HEK293 (cell line): ENCODE data around the gene SURF1.

Experiments
- BCL11A ChIP-seq: fragments of 450-650 bp; formaldehyde crosslinking; IDR thresholded peaks from 2 replicates; pipeline ENCODE4 v1.5.1; 2016; ENCODE audit warnings: low read depth, missing biosample characterization, missing genetic modification characterization
- GLIS1 ChIP-seq: fragments of 450-650 bp; formaldehyde crosslinking; IDR thresholded peaks from 2 replicates; pipeline ENCODE4 v1.5.1; 2016; ENCODE audit warnings: missing biosample characterization, missing genetic modification characterization
- TCF7L2 ChIP-seq: IDR thresholded peaks from 2 replicates; pipeline ENCODE4 v1.6.1; 2011; ENCODE audit warnings: low read depth, mild to moderate bottlenecking, inconsistent platforms, low read length, moderate library complexity, borderline replicate concordance
- WT1 ChIP-seq: fragments of 450-650 bp; formaldehyde crosslinking; IDR thresholded peaks from 2 replicates; pipeline ENCODE4 v1.5.1; 2016; ENCODE audit warnings: missing biosample characterization, missing genetic modification characterization
- ZBTB20 ChIP-seq: fragments of 450-650 bp; formaldehyde crosslinking; IDR thresholded peaks from 2 replicates; pipeline ENCODE4 v1.5.1; 2016; ENCODE audit warnings: missing biosample characterization, missing genetic modification characterization
- ZBTB8A ChIP-seq: fragments of 450-650 bp; formaldehyde crosslinking; IDR thresholded peaks from 2 replicates; pipeline ENCODE4 v1.5.1; 2016; ENCODE audit warnings: missing biosample characterization, missing genetic modification characterization
- ZFP37 ChIP-seq: fragments of 450-650 bp; formaldehyde crosslinking; IDR thresholded peaks from 2 replicates; pipeline ENCODE4 v1.5.1; 2016; ENCODE audit warnings: missing biosample characterization, missing genetic modification characterization
- ZNF157 ChIP-seq: fragments of 450-650 bp; formaldehyde crosslinking; IDR thresholded peaks from 2 replicates; pipeline ENCODE4 v1.5.1; 2016; ENCODE audit warnings: missing biosample characterization, missing genetic modification characterization
- ZNF202 ChIP-seq: fragments of 450-650 bp; formaldehyde crosslinking; IDR thresholded peaks from 2 replicates; pipeline ENCODE4 v1.5.1; 2016; ENCODE audit warnings: missing biosample characterization, missing genetic modification characterization, borderline replicate concordance
- ZNF23 ChIP-seq: fragments of 450-650 bp; formaldehyde crosslinking; IDR thresholded peaks from 2 replicates; pipeline ENCODE4 v1.5.1; 2016; ENCODE audit warnings: missing biosample characterization, missing genetic modification characterization, borderline replicate concordance
- ZNF274 ChIP-seq, 2 experiments: fragments of 200-500 bp in 1 of 2; fragments of 450-650 bp in 1 of 2; sonication (Bioruptor generic) in 1 of 2; formaldehyde crosslinking in 1 of 2; IDR thresholded peaks; 2 replicates each; pipeline versions ENCODE4 v1.5.1 to v1.6.1; 2014 to 2016; ENCODE audit warnings: borderline replicate concordance in 1 of 2, inconsistent platforms in 1 of 2, low read length in 1 of 2, missing biosample characterization in 1 of 2, missing genetic modification characterization in 1 of 2
- ZNF394 ChIP-seq: fragments of 450-650 bp; formaldehyde crosslinking; IDR thresholded peaks from 2 replicates; pipeline ENCODE4 v1.5.1; 2016; ENCODE audit warnings: missing biosample characterization, missing genetic modification characterization, mild to moderate bottlenecking, moderate library complexity, borderline replicate concordance
- ZNF501 ChIP-seq: fragments of 450-650 bp; formaldehyde crosslinking; IDR thresholded peaks from 2 replicates; pipeline ENCODE4 v1.5.1; 2016; ENCODE audit warnings: missing biosample characterization, missing genetic modification characterization
- ZNF548 ChIP-seq: fragments of 450-650 bp; formaldehyde crosslinking; IDR thresholded peaks from 2 replicates; pipeline ENCODE4 v1.5.1; 2016; ENCODE audit warnings: missing biosample characterization, missing genetic modification characterization
- ZNF610 ChIP-seq: fragments of 450-650 bp; formaldehyde crosslinking; IDR thresholded peaks from 2 replicates; pipeline ENCODE4 v1.5.1; 2016; ENCODE audit warnings: missing biosample characterization, missing genetic modification characterization, borderline replicate concordance
- ZNF629 ChIP-seq: fragments of 450-650 bp; formaldehyde crosslinking; IDR thresholded peaks from 2 replicates; pipeline ENCODE4 v1.5.1; 2017; ENCODE audit warnings: missing biosample characterization, missing genetic modification characterization
- ZNF654 ChIP-seq: fragments of 450-650 bp; formaldehyde crosslinking; IDR thresholded peaks from 2 replicates; pipeline ENCODE4 v1.5.1; 2016; ENCODE audit warnings: low read depth, missing biosample characterization, missing genetic modification characterization
- ZNF768 ChIP-seq: fragments of 450-650 bp; formaldehyde crosslinking; IDR thresholded peaks from 2 replicates; pipeline ENCODE4 v1.5.1; 2018; ENCODE audit warnings: missing biosample characterization, mild to moderate bottlenecking, missing genetic modification characterization
- ZNF792 ChIP-seq: fragments of 450-650 bp; formaldehyde crosslinking; IDR thresholded peaks from 2 replicates; pipeline ENCODE4 v1.5.1; 2016; ENCODE audit warnings: missing biosample characterization, missing genetic modification characterization
- ZSCAN30 ChIP-seq: fragments of 450-650 bp; IDR thresholded peaks from 2 replicates; pipeline ENCODE4 v1.5.1; 2018; ENCODE audit warnings: missing biosample characterization, mild to moderate bottlenecking, missing genetic modification characterization, moderate library complexity
- TF ChIP-seq, protein P1 (sequence below): fragments of 450-650 bp; formaldehyde crosslinking; conservative IDR thresholded peaks from 2 replicates; pipeline ENCODE4 v1.5.1; 2016; ENCODE audit warnings: low read depth, missing biosample characterization, missing genetic modification characterization
- TF ChIP-seq, protein P2 (sequence below): fragments of 450-650 bp; formaldehyde crosslinking; IDR thresholded peaks from 2 replicates; pipeline ENCODE4 v1.5.1; 2016; ENCODE audit warnings: missing biosample characterization, missing genetic modification characterization
- TF ChIP-seq, protein P3 (sequence below): fragments of 450-650 bp; formaldehyde crosslinking; IDR thresholded peaks from 2 replicates; pipeline ENCODE4 v1.5.1; 2016; ENCODE audit warnings: missing biosample characterization, missing genetic modification characterization
- TF ChIP-seq, protein P4 (sequence below): fragments of 450-650 bp; formaldehyde crosslinking; conservative IDR thresholded peaks from 2 replicates; pipeline ENCODE4 v1.5.1; 2016; ENCODE audit warnings: low read depth, missing biosample characterization, missing genetic modification characterization
- TF ChIP-seq, protein P5 (sequence below): fragments of 450-650 bp; formaldehyde crosslinking; IDR thresholded peaks from 2 replicates; pipeline ENCODE4 v1.5.1; 2016; ENCODE audit warnings: missing biosample characterization, missing genetic modification characterization

Gene SURF1

DNA sequence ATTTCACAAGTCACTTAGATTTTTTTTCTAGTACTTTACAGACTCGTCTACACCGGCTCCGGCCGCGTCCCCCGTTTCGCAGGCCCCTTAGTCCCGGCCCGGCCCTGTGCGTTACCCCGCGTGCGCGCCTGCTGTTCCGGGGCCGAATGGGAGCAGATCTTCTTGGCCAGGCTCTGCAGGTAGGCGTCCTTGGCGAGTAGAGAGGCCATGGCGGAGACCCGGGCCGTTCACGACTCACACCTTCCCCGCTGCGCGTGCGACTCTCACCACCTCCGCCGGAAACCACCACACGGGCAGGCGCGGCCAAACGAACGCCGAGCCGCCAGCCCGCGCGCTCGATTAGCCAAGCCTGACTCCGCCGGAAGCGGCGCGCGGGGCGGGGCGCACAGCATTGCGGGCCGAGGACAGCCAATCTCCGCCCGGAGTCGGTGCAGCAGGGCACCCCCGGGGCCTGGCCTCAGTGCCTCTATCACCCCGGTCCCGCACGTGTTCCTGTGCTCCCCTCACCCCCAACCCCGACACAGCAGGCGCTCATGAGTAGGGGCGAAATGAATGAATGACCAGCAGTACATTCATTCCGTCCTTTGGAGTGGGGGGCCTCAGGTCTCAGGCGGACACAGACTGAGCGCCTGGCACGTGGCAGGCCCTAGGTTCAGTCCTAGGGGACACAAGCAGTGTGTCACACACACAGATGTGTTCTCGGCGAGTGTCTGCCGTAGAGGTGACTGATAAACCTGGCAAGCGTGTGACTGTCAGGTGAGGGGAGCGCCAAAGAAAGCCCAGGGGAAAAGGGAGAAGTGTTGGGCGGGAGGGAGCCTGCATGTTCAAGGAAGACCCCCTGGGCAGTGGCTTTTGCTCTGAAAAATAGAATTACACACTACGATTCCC is 20.1 kb downstream of the SURF1 start, which contains the start of gene SURF6 (continued):
- TF ChIP-seq, protein P1, sequence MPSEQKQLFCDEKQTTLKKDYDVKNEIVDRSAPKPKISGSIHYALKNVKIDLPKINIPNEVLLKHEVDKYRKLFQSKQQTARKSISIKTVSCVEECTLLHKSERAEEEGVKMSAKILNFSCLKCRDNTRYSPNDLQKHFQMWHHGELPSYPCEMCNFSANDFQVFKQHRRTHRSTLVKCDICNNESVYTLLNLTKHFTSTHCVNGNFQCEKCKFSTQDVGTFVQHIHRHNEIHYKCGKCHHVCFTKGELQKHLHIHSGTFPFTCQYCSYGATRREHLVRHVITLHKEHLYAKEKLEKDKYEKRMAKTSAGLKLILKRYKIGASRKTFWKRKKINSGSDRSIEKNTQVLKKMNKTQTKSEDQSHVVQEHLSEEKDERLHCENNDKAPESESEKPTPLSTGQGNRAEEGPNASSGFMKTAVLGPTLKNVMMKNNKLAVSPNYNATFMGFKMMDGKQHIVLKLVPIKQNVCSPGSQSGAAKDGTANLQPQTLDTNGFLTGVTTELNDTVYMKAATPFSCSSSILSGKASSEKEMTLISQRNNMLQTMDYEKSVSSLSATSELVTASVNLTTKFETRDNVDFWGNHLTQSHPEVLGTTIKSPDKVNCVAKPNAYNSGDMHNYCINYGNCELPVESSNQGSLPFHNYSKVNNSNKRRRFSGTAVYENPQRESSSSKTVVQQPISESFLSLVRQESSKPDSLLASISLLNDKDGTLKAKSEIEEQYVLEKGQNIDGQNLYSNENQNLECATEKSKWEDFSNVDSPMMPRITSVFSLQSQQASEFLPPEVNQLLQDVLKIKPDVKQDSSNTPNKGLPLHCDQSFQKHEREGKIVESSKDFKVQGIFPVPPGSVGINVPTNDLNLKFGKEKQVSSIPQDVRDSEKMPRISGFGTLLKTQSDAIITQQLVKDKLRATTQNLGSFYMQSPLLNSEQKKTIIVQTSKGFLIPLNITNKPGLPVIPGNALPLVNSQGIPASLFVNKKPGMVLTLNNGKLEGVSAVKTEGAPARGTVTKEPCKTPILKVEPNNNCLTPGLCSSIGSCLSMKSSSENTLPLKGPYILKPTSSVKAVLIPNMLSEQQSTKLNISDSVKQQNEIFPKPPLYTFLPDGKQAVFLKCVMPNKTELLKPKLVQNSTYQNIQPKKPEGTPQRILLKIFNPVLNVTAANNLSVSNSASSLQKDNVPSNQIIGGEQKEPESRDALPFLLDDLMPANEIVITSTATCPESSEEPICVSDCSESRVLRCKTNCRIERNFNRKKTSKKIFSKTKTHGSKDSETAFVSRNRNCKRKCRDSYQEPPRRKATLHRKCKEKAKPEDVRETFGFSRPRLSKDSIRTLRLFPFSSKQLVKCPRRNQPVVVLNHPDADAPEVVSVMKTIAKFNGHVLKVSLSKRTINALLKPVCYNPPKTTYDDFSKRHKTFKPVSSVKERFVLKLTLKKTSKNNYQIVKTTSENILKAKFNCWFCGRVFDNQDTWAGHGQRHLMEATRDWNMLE (tag by site-specific recombination): peak; percentile 99
- TF ChIP-seq, protein P2, sequence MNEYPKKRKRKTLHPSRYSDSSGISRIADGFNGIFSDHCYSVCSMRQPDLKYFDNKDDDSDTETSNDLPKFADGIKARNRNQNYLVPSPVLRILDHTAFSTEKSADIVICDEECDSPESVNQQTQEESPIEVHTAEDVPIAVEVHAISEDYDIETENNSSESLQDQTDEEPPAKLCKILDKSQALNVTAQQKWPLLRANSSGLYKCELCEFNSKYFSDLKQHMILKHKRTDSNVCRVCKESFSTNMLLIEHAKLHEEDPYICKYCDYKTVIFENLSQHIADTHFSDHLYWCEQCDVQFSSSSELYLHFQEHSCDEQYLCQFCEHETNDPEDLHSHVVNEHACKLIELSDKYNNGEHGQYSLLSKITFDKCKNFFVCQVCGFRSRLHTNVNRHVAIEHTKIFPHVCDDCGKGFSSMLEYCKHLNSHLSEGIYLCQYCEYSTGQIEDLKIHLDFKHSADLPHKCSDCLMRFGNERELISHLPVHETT: peak; percentile 84
- TF ChIP-seq GLIS1 (tag by site-specific recombination) (peak; percentile 83), ZNF548 (no peak), ZNF501 (tag by site-specific recombination) (peak; percentile 93), ZFP37 (tag by site-specific recombination) (peak; percentile 85), ZNF610 (tag by site-specific recombination) (peak; percentile 71; the same call in 1 of the 2 replicates), ZNF654 (tag by site-specific recombination) (0 out of 2 replicates have a peak, but pooled peaks have one; percentile 2), ZNF274 (IDR thresholded peaks at IDR 0.05; ENCODE audit: low read length) (no peak), ZNF274 (tag by site-specific recombination; IDR thresholded peaks at IDR 0.05; ENCODE audit: borderline replicate concordance) (no peak), BCL11A (tag by site-specific recombination) (0 out of 2 replicates have a peak, but pooled peaks have one; percentile 59), ZNF792 (tag by site-specific recombination) (no peak), ZNF629 (tag by site-specific recombination) (peak; percentile 80), ZNF157 (tag by site-specific recombination) (no peak), ZNF394 (peak; percentile 68; the same call in 1 of the 2 replicates), ZBTB20 (tag by site-specific recombination) (peak; percentile 89), ZSCAN30 (tag by site-specific recombination) (peak; percentile 91), ZNF23 (no peak), ZBTB8A (tag by site-specific recombination) (peak; percentile 69), ZNF202 (no peak), WT1 (tag by site-specific recombination) (no peak; the same call in 1 of the 2 replicates), ZNF768 (peak; percentile 4; the same call in 1 of the 2 replicates), TCF7L2 (no peak)
- TF ChIP-seq, protein P3, sequence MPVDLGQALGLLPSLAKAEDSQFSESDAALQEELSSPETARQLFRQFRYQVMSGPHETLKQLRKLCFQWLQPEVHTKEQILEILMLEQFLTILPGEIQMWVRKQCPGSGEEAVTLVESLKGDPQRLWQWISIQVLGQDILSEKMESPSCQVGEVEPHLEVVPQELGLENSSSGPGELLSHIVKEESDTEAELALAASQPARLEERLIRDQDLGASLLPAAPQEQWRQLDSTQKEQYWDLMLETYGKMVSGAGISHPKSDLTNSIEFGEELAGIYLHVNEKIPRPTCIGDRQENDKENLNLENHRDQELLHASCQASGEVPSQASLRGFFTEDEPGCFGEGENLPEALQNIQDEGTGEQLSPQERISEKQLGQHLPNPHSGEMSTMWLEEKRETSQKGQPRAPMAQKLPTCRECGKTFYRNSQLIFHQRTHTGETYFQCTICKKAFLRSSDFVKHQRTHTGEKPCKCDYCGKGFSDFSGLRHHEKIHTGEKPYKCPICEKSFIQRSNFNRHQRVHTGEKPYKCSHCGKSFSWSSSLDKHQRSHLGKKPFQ (tag by site-specific recombination): peak; percentile 100
- TF ChIP-seq, protein P4, sequence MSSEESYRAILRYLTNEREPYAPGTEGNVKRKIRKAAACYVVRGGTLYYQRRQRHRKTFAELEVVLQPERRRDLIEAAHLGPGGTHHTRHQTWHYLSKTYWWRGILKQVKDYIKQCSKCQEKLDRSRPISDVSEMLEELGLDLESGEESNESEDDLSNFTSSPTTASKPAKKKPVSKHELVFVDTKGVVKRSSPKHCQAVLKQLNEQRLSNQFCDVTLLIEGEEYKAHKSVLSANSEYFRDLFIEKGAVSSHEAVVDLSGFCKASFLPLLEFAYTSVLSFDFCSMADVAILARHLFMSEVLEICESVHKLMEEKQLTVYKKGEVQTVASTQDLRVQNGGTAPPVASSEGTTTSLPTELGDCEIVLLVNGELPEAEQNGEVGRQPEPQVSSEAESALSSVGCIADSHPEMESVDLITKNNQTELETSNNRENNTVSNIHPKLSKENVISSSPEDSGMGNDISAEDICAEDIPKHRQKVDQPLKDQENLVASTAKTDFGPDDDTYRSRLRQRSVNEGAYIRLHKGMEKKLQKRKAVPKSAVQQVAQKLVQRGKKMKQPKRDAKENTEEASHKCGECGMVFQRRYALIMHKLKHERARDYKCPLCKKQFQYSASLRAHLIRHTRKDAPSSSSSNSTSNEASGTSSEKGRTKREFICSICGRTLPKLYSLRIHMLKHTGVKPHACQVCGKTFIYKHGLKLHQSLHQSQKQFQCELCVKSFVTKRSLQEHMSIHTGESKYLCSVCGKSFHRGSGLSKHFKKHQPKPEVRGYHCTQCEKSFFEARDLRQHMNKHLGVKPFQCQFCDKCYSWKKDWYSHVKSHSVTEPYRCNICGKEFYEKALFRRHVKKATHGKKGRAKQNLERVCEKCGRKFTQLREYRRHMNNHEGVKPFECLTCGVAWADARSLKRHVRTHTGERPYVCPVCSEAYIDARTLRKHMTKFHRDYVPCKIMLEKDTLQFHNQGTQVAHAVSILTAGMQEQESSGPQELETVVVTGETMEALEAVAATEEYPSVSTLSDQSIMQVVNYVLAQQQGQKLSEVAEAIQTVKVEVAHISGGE: peak; percentile 97
- TF ChIP-seq, protein P5, sequence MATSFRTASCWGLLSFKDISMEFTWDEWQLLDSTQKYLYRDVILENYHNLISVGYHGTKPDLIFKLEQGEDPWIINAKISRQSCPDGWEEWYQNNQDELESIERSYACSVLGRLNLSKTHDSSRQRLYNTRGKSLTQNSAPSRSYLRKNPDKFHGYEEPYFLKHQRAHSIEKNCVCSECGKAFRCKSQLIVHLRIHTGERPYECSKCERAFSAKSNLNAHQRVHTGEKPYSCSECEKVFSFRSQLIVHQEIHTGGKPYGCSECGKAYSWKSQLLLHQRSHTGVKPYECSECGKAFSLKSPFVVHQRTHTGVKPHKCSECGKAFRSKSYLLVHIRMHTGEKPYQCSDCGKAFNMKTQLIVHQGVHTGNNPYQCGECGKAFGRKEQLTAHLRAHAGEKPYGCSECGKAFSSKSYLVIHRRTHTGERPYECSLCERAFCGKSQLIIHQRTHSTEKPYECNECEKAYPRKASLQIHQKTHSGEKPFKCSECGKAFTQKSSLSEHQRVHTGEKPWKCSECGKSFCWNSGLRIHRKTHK: no peak
